CD4-positive, alpha-beta T cell treated with Interleukin-21 for 1 hour (primary cell): ENCODE data around the gene MED10.

Experiments
- DNase-seq: peaks from one replicate; pipeline ENCODE4 v3.0.0-alpha.2; 2020

MED10 gene

DNA sequence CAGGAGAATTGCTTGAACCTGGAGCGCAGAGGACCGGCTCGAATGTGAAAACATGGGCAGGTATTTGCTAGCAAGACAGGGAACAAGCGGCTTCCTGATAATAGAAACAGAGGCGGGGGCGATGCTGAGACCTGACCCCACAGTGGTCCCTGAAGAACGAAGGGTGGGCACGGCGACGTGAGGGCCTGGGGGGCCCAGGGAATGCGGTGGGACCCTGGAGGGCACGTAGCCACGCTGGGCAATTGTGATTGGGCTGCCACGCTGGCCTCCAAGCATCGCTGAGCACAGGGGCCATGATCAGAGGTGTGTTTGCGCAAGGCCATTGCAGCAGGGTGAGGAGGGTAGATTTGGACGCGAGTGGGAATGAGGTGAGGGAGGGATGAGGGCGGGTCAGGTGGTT, 30.7 kb downstream of the MED10 start:
- DNase-seq: no peak

DNA sequence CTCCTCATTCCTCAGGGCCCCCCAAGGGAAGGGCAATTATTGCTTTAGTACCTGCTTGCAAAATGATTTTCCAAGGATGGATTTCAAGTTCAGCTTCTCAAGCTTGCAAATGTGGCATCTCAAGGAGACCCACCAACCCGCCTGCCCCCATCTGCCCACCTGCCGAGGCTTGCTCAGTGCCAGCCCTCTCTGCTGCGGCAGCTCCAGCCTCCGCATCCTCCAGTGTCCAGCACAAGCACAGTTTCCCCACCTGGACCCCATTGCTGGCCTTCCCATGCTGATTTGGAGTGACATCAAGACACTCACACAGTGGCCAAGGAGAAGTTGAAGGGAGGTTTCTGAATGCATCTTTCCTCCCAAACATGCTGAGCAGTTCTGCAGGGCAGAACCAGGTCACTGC, 31.2 kb downstream of the MED10 start:
- no peak for DNase-seq

DNA sequence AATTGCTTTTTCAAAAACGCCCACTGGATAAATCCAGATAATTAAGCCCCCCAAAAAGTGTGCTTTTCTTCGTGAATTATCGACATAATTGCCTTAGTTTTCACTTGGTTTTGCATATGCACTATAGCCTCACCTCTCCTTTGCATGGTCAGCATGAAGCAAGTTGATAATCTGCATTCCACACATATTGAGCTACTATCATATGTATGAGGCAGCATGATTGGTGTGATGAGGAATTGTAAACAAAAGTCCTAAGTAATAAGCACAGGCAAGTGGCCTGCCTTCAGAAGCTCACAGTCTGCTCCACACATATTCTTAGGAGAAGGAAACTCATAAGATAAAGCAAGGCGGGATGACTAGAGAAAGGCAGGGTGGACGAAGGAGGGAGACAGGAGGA, 33.8 kb downstream of the MED10 start:
- no peak for DNase-seq

DNA sequence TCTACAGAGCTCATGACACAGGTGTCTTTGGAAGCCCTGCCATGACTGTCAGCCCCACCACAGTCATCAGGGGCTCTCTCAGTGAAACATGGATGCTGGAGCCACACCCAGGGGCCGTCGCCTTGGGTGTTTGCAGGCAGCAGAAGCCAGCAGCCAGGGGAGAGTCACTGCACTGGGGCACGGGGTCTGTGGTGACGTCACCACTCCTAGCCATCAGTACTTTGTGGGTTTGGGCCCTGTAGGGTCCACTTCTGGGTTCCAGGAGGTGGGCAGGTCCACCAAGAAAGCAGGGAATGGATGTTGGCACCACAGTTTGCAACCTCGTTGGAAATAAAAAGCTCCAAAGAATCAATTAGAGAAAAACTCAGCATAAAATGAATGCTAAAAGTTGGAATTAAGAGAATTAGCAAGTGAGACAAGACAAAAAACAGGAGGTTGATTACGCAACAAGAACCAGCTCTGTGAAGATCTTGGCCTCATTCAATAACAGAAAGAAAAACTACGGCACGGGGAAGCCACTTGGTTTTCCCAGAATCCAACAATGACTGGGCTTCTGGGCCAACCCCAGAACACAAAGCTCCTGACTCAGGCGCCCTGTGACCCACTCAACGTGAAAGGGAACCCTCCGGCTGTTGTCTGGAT, 34.3 kb downstream of the MED10 start:
- no peak for DNase-seq

DNA sequence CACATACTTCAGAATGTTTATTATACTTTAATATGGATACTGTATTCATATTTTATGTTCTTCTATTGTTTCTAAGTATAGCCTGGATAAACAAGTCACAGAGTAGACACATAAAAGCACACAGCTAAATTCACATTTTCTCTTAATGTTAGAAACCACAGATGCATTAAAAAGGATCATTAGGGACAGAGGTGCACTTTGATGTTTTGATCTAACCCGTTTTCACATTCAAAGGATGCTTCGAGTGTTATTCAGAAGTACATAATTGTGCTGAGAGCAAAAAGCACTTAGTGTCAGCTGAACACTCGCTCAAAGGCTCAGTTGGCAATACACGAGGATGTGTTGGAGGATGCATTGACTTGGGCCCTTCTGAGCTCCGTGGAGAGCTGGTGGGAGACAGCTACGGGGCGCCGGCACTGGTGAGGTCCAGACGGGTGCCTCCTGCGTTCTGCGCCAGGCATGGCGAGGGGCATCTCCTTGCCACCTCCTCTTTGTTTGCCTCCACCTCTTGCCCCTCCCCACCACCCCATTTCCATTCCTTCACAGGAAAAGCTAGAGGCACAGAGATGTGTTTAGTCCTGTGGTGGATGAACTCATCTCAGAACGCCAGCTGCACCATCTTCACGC, 35.5 kb downstream of the MED10 start:
- no peak for DNase-seq

DNA sequence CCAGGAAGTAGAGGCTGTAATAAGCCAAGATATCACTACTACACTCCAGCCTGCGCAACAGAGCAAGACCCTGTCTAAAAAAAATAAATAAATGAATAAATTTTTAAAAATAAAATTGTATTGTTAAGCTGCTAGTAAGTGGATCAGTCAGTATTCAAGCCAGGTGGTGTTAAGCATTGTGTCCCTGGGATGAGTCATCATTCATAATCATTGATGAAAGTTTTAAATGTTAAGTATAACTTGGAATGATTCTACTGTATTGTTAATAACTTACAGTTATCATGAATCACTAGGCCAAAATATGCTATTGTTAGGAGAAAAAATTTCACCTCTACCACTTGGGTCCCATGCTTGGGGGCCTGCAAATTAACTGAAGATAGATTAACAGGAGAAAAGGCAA, 38.2 kb downstream of the MED10 start:
- DNase-seq: no peak

DNA sequence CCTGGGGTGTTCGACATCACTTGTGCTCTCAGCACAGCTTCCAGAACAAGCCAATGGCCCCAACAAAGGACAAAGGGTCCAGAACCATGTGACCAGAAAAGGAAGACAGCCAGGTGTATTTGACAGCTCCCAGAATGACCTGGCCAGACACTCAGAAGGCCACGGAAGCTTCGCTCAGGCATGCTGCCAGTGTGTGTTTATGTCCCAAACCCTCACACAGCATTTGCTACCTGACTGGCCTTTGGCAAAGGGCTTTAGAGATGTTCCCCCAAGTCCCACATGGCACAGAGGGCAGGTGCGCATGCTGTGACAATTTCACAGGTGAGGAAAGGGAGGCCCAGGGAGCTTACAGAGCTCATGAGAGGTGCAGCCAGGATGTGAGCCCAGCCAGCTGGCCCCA, 39.5 kb downstream of the MED10 start:
- no peak for DNase-seq

DNA sequence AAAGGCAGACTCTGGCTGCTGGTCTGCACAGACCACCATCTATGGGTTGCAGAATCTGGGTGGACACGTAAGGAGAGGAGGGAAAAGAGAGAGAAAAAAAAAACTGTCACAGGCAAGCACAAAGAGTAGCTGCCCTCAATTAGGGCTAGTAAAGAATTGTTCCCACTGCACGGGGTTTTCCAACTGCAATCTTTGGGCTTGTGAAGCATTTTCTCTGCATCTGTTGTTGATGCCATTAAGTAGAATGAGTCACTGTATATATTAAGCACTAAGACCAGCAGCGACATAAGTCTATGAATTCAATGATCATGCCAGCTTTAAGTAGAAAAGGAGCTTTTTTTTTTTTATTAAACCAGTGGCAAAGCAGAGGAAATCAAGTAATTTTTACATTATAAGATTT, 40.2 kb downstream of the MED10 start:
- DNase-seq: no peak

DNA sequence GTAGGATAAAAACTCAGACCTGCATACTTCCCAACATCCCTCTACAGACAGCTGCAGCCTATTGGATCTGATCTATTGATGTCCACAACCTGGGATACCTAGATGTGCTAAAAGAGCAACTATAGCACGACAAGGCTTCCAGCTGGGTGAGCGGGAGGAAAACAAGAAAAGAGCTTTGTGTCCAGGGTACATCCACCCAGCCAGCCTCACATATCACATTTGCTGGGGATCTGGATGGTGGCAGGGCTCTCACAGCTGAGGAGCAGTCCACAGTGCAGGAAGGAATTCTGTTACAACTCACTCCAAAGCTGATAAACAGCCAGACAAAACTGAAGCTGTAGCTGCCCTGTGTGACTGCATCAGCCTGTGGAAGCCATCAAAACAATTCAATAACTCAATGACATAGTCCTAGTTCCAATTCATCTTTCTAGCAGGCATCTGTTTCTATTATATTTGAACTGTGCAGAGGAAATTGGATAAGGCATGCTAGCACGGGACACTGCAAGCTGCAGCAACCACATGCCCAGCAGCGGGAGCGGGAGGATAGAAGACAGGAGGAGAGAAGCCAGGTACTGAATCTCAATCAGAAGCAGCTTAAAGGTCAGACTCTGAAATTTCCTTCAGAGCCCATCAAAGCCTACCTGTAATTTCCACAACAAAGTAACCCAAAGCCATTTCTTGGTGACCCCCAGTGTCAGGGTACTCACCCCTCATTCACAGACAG, 45.0 kb downstream of the MED10 start:
- no peak for DNase-seq

DNA sequence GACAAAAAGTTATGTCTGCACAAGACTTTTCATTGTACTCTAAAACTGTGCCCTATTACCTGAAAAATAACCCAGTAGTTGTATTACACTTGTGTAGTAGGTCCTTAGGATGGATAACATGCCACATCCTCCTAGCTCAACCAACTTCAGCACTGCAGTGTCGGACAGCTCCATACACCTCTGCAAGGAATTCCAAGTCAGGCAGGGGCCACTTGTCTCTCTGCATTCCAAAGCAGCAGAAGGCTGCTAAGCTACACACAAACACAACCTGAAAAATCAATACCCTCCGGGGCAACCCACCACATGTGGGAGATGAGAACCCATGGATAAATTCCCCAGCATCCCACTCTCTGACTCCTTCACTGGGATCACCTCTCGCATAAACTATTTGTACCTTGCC, 50.2 kb downstream of the MED10 start:
- DNase-seq: no peak

DNA sequence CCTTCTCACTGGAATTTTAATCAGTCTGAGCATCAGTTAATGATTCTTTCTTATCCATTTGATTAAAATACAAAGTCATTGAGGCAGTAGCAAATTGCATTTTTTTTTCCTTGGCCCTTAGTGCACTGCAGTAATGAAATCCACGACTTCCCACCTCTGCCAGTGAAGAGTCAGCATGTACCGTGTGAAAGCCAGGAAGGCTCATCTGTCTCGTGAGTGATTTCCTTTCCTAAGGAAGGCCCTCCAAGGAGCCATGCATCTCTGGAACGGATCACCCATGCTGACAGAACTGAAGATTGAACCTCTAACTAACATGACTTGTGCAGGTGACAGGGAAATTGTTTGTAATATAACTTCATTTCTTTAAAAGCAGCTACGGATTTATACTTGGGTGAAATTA, 51.6 kb downstream of the MED10 start:
- no peak for DNase-seq

DNA sequence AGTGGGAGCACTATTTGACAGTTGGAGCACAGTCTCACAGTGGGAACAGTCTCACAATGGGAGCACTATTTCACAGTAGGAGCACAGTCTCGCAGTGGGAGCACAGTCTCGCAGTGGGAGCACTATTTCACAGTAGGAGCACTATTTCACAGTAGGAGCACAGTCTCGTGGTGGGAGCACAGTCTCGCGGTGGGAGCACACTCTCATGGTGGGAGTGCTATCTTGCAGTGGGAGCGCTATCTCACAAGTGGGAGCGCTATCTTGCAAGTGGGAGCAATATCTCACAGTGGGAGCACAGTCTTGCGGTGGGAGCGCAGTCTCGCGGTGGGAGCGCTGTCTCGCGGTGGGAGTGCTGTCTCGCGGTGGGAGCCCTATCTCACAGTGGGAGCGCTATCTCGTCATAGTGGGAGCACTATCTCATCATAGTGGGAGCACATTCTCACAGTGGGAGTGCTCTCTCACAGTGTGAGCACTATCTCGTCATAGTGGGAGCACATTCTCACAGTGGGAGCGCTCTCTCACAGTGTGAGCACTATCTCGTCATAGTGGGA, 56.1 kb downstream of the MED10 start:
- DNase-seq: no peak
